Right forelimb (tissue), 1 donor: ENCODE results near the gene BEGAIN.

ENCODE experiments used
- DNase-seq: peaks from one replicate; pipeline ENCODE4 v3.0.0-alpha.2; 2018

The BEGAIN gene

GRCh38 chr14:100599981-100600380 lies 12.8 kb upstream of the BEGAIN start:
- no peak for DNase-seq

- peak; percentile 15 for DNase-seq
Measured at GRCh38 chr14:100594625-100594951, 7.4 kb upstream of the BEGAIN start.

- peak; percentile 21 for DNase-seq
Measured at GRCh38 chr14:100593751-100594624, 6.8 kb upstream of the BEGAIN start.

- peak; percentile 25 for DNase-seq
Measured at GRCh38 chr14:100592972-100593371, 5.8 kb upstream of the BEGAIN start.

- peak; percentile 41 for DNase-seq
Measured at GRCh38 chr14:100592461-100592891, 5.3 kb upstream of the BEGAIN start.

- peak; percentile 32 for DNase-seq
Measured at GRCh38 chr14:100591453-100592371, 4.5 kb upstream of the BEGAIN start.

GRCh38 chr14:100590726-100591452 lies 3.7 kb upstream of the BEGAIN start:
- peak; percentile 19 for DNase-seq

GRCh38 chr14:100589760-100590469 lies 2.7 kb upstream of the BEGAIN start:
- no peak for DNase-seq

GRCh38 chr14:100589071-100589759 lies 2.0 kb upstream of the BEGAIN start:
- DNase-seq, result peak; percentile 42

- peak; percentile 34 for DNase-seq
Measured at GRCh38 chr14:100588671-100589070, 1.5 kb upstream of the BEGAIN start.

- DNase-seq, result peak; percentile 39
Measured at GRCh38 chr14:100587763-100588411, 670 bp upstream of the BEGAIN start.

- peak; percentile 75 for DNase-seq
Measured at GRCh38 chr14:100586403-100587085, 673 bp downstream of the BEGAIN start.

- no peak for DNase-seq
Measured at GRCh38 chr14:100586153-100586402, 1.1 kb downstream of the BEGAIN start.

GRCh38 chr14:100585448-100586152 lies 1.6 kb downstream of the BEGAIN start:
- peak; percentile 47 for DNase-seq

- peak; percentile 34 for DNase-seq
Measured at GRCh38 chr14:100584056-100585031, 2.9 kb downstream of the BEGAIN start.

GRCh38 chr14:100583245-100583644 lies 4.0 kb downstream of the BEGAIN start:
- no peak for DNase-seq

- DNase-seq, result peak; percentile 7
Measured at GRCh38 chr14:100582496-100583165, 4.6 kb downstream of the BEGAIN start.
